Measurements from ENCODE around the gene TIAM2. TPM values are rescaled to one million over a fixed set of nuclear protein-coding genes. Genes with fewer than 3 reads are reported as not detected.

TIAM2 gene
- total RNA-seq, 2 experiments from 2014 or later = 4.4 to 5.3 TPM

- no peaks in the 10 kb centered on the region for H3K9me3 Mint-ChIP-seq
Measured at GRCh38 chr6:155150967-155151671, 156.0 kb downstream of the TIAM2 start.

GRCh38 chr6:155152211-155153076 lies 157.3 kb downstream of the TIAM2 start:
- no peaks in the 10 kb centered on the region for H3K36me3 Mint-ChIP-seq (ENCODE audit: low read depth)
- ATAC-seq (ENCODE audit: poor library complexity) (no peak), DNase-seq (no peak)
- peaks cover 8% of the 10 kb centered on the region for H3K4me1 Mint-ChIP-seq (ENCODE audit: low read depth)
- intact Hi-C loops (cut with DNase I, micrococcal nuclease) = no loop called here
- H3K27ac Mint-ChIP-seq = no peak overlapping the region
- H3K9me3 Mint-ChIP-seq = no peaks in the 10 kb centered on the region
- Histone ChIP-seq H3K36me3 (ENCODE audit: insufficient read depth, low read length) (no peaks in the 10 kb centered on the region), H3K27me3 (ENCODE audit: control insufficient read depth in 1 of 2, insufficient read depth in 2 of 2, low read length in 2 of 2) (no peaks in the 10 kb centered on the region), H3K4me3 (ENCODE audit: low read length) (no peak overlapping the region), H3K4me1 (ENCODE audit: insufficient read depth, low read length) (peaks cover 16% of the 10 kb centered on the region), H3K9me3 (ENCODE audit: control insufficient read depth in 1 of 2, insufficient read depth in 1 of 2, low read length in 2 of 2) (no peaks in the 10 kb centered on the region), H3K27ac (ENCODE audit: low read depth in 1 of 2, low read length in 2 of 2) (no peak overlapping the region)
- TF ChIP-seq CTCF (IDR thresholded peaks at IDR 0.05) = no peak
- ChIA-PET POLR2A (interaction anchor here (0.9 kb wide), 1 partner anchor 19 kb away, joined by 3 read pairs; no protein-coding TSS in a partner anchor), CTCF (no interaction called here)
- H3K27me3 Mint-ChIP-seq = no peaks in the 10 kb centered on the region
- no peak overlapping the region for H3K4me3 Mint-ChIP-seq

More at GRCh38 chr6:155150967-155151671, 156.0 kb downstream of the TIAM2 start:
- Histone ChIP-seq H3K4me1 (ENCODE audit: insufficient read depth, low read length) (peaks cover 16% of the 10 kb centered on the region), H3K27me3 (ENCODE audit: control insufficient read depth in 1 of 2, insufficient read depth in 2 of 2, low read length in 2 of 2) (no peaks in the 10 kb centered on the region), H3K27ac (ENCODE audit: low read depth in 1 of 2, low read length in 2 of 2) (no peak overlapping the region), H3K4me3 (ENCODE audit: low read length) (no peak overlapping the region), H3K9me3 (ENCODE audit: control insufficient read depth in 1 of 2, insufficient read depth in 1 of 2, low read length in 2 of 2) (no peaks in the 10 kb centered on the region), H3K36me3 (ENCODE audit: insufficient read depth, low read length) (no peaks in the 10 kb centered on the region)
- H3K4me3 Mint-ChIP-seq = no peak overlapping the region
- ChIA-PET CTCF (no interaction called here), POLR2A (interaction anchor here (0.6 to 0.9 kb wide), 2 partner anchors 18 to 20 kb away, joined by 3 read pairs; no protein-coding TSS in a partner anchor)
- no peak for ATAC-seq (ENCODE audit: poor library complexity)
- no peak for TF ChIP-seq CTCF (IDR thresholded peaks at IDR 0.05)
- peaks cover 8% of the 10 kb centered on the region for H3K4me1 Mint-ChIP-seq (ENCODE audit: low read depth)
- intact Hi-C loops (cut with DNase I, micrococcal nuclease) = no loop called here
- no peaks in the 10 kb centered on the region for H3K27me3 Mint-ChIP-seq
- no peak overlapping the region for H3K27ac Mint-ChIP-seq
- DNase-seq = no peak
- no peaks in the 10 kb centered on the region for H3K36me3 Mint-ChIP-seq (ENCODE audit: low read depth)

GRCh38 chr6:155154158-155154830 lies 159.2 kb downstream of the TIAM2 start:
- no peak overlapping the region for H3K27ac ChIP-seq (ENCODE audit: low read depth in 1 of 2, low read length in 2 of 2)
- H3K4me1 ChIP-seq (ENCODE audit: insufficient read depth, low read length) = peaks cover 16% of the 10 kb centered on the region
- DNase-seq (peak in 1 of 14 experiments; percentile 50), ATAC-seq (ENCODE audit: poor library complexity) (no peak)
- Mint-ChIP-seq H3K27ac (no peak overlapping the region), H3K36me3 (ENCODE audit: low read depth) (no peaks in the 10 kb centered on the region), H3K27me3 (no peaks in the 10 kb centered on the region), H3K4me1 (ENCODE audit: low read depth) (peaks cover 8% of the 10 kb centered on the region), H3K9me3 (no peaks in the 10 kb centered on the region), H3K4me3 (no peak overlapping the region)
- no peak overlapping the region for H3K4me3 ChIP-seq (ENCODE audit: low read length)
- no peak for TF ChIP-seq CTCF (IDR thresholded peaks at IDR 0.05)
- no peaks in the 10 kb centered on the region for H3K27me3 ChIP-seq (ENCODE audit: control insufficient read depth in 1 of 2, insufficient read depth in 2 of 2, low read length in 2 of 2)
- H3K36me3 ChIP-seq (ENCODE audit: insufficient read depth, low read length) = no peaks in the 10 kb centered on the region
- H3K9me3 ChIP-seq (ENCODE audit: control insufficient read depth in 1 of 2, insufficient read depth in 1 of 2, low read length in 2 of 2) = no peaks in the 10 kb centered on the region
- POLR2A ChIA-PET = interaction anchor here (0.7 to 1.1 kb wide), 2 partner anchors 17 to 173 kb away, joined by 3 to 4 read pairs; no protein-coding TSS in a partner anchor
- CTCF ChIA-PET = no interaction called here
- intact Hi-C loops (cut with DNase I, micrococcal nuclease) = no loop called here

Data from CD4-positive, alpha-beta T cell (primary cell).